Colonic mucosa (tissue), 4 donors: ENCODE data around the gene IMMP2L. TPM values are rescaled to one million over a fixed set of nuclear protein-coding genes. Genes with fewer than 3 reads are reported as not detected.

Experiments used
- DNase-seq: peaks from one replicate; pipeline ENCODE4 v3.0.0-alpha.2; 2020
- H3K27ac ChIP-seq: fragments of 200-600 bp; one replicate; pipeline ENCODE4 v1.8.0; 2021
- H3K27me3 ChIP-seq: fragments of 200-600 bp; one replicate; pipeline ENCODE4 v1.8.0; 2021
- H3K36me3 ChIP-seq: fragments of 200-600 bp; one replicate; pipeline ENCODE4 v1.8.0; 2021
- H3K4me1 ChIP-seq: fragments of 200-600 bp; one replicate; pipeline ENCODE4 v1.8.0; 2021; ENCODE audit warnings: mild to moderate bottlenecking
- H3K4me3 ChIP-seq: fragments of 200-600 bp; one replicate; pipeline ENCODE4 v1.8.0; 2021
- H3K9ac ChIP-seq, 2 donors: one replicate each; pipeline ENCODE4 v1.7.0; 2013; ENCODE audit warnings: control low read depth in 2 of 2, low read depth in 2 of 2, low read length in 2 of 2
- H3K9me3 ChIP-seq: fragments of 200-600 bp; one replicate; pipeline ENCODE4 v1.8.0; 2021
- CTCF ChIP-seq: fragments of 200-600 bp; IDR thresholded peaks from one replicate; pipeline ENCODE4 v1.8.0; 2022; ENCODE audit warnings: antibody characterized with exemption, mild to moderate bottlenecking
- intact Hi-C: fragments of 100-400 bp; cut with DNase I; formaldehyde crosslinking; loops from one replicate; pipeline ENCODE4 v1.14.1; 2022
- total RNA-seq, 2 donors: library from RNA; stranded (reverse); fragmentation: NEBNext Ultra II Directional in 1 of 2; extraction: Animal tissue kit (Norgen Biotek cat#: 25700) in 1 of 2; gene quantifications; one replicate each; pipeline ENCODE4 v1.2.1, GENCODE V29; 2021
- donor health status: healthy.
- donor health status: DM: no; HTN: no; CAD: no.
- donor health status: DM: no; HTN: no; CAD: no.

IMMP2L gene
- total RNA-seq, 2 donors from 2014 or later, result 13.4 to 15.4 TPM

GRCh38 chr7:111030336-111030735, 532.0 kb downstream of the IMMP2L start:
- H3K27me3 ChIP-seq, result no peaks in the 10 kb centered on the region
- H3K4me1 ChIP-seq, result no peaks in the 10 kb centered on the region
- H3K9ac ChIP-seq, result no peak overlapping the region
- H3K36me3 ChIP-seq, result no peaks in the 10 kb centered on the region
- TF ChIP-seq CTCF, result no peak
- intact Hi-C loops, result no loop called here
- H3K27ac ChIP-seq, result no peak overlapping the region
- DNase-seq, result no peak
- H3K9me3 ChIP-seq, result no peaks in the 10 kb centered on the region
- H3K4me3 ChIP-seq, result no peak overlapping the region

- Histone ChIP-seq H3K4me3 (no peak overlapping the region), H3K4me1 (no peaks in the 10 kb centered on the region), H3K27ac (no peak overlapping the region), H3K27me3 (no peaks in the 10 kb centered on the region), H3K36me3 (no peaks in the 10 kb centered on the region), H3K9ac (no peak overlapping the region), H3K9me3 (no peaks in the 10 kb centered on the region)
- intact Hi-C loops, result no loop called here
- TF ChIP-seq CTCF, result no peak
- no peak for DNase-seq
These were observed 532.6 kb downstream of the IMMP2L start for GRCh38 chr7:111029574-111030251.

GRCh38 chr7:111029141-111029572, 533.1 kb downstream of the IMMP2L start:
- Histone ChIP-seq H3K4me3 (no peak overlapping the region), H3K4me1 (no peaks in the 10 kb centered on the region), H3K36me3 (no peaks in the 10 kb centered on the region), H3K9ac (no peak overlapping the region), H3K9me3 (no peaks in the 10 kb centered on the region), H3K27me3 (no peaks in the 10 kb centered on the region), H3K27ac (no peak overlapping the region)
- DNase-seq, result no peak
- TF ChIP-seq CTCF, result no peak
- intact Hi-C loops, result no loop called here

- no peak for DNase-seq
- TF ChIP-seq CTCF, result no peak
- Histone ChIP-seq H3K4me1 (no peaks in the 10 kb centered on the region), H3K9ac (no peak overlapping the region), H3K27ac (no peak overlapping the region), H3K9me3 (no peaks in the 10 kb centered on the region), H3K27me3 (no peaks in the 10 kb centered on the region), H3K36me3 (no peaks in the 10 kb centered on the region), H3K4me3 (no peak overlapping the region)
- intact Hi-C loops, result no loop called here
These were observed 534.9 kb downstream of the IMMP2L start for GRCh38 chr7:111027396-111027795.

GRCh38 chr7:111026806-111027205, 535.5 kb downstream of the IMMP2L start:
- no peak overlapping the region for H3K9ac ChIP-seq
- H3K4me3 ChIP-seq, result no peak overlapping the region
- H3K27ac ChIP-seq, result no peak overlapping the region
- no peaks in the 10 kb centered on the region for H3K9me3 ChIP-seq
- no peaks in the 10 kb centered on the region for H3K27me3 ChIP-seq
- no peaks in the 10 kb centered on the region for H3K36me3 ChIP-seq
- DNase-seq, result no peak
- intact Hi-C loops, result no loop called here
- no peak for TF ChIP-seq CTCF
- H3K4me1 ChIP-seq, result no peaks in the 10 kb centered on the region
